ENCODE results near the gene TALDO1.

The TALDO1 gene

GRCh38 chr11:802018-802617, 54.9 kb downstream of the TALDO1 start:
- no peak for DNase-seq

DNA sequence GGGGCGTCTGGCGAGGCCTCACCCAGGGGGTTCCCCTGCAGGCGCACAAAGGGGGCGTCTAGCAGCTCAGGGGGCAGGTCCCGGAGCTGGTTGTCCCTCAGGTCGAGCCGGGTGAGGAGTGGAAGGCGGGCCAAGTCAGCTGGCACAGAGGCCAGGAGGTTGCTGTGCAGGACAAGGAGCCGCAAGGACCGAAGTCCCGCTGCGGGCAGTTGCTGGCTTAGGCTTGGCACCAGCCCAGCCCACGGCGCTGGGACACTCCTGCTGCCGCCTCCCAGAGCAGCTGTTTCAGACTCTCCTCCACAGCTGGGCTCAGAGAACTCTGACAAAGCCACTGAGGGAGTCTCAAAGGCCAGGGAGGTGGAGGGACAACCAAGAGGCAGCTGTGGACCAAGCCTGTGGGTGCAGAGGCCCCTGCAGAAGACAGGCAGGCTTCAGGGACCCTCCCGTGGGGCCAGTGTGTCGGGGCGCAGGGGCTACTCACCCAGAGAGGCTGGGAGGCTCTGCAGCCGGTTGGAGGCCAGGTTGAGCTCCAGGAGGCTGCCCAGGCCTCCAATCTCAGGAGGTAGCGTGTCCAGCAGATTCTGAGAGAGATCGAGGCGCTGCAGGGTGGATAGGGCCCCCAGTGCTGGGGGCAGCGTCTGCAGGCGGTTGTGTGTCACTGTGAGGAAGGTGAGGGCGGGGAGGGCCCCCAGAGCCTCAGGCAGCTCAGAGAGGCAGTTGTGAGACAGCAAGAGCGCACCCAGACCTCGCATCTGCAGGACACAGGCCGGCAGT, 55.6 kb downstream of the TALDO1 start:
- DNase-seq: no peak

DNA sequence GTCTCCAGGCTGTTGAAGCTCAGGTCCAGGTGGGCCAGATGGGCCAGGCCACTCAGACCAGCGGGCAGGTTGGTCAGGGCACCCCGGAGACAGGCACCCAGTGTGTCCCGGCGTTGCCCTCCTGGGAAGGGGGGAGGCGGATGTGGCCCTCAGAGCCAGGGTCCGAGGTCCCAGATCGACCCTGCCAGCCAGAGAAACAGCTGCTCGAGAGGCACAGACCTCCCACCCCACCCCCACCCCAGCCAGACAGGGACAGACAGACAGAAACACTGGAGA, 56.1 kb downstream of the TALDO1 start:
- DNase-seq: no peak

- DNase-seq: peak; percentile 67
Observed at GRCh38 chr11:803770-804598, 56.7 kb downstream of the TALDO1 start.

- no peak for DNase-seq
Observed at GRCh38 chr11:804599-804964, 57.3 kb downstream of the TALDO1 start.

DNA sequence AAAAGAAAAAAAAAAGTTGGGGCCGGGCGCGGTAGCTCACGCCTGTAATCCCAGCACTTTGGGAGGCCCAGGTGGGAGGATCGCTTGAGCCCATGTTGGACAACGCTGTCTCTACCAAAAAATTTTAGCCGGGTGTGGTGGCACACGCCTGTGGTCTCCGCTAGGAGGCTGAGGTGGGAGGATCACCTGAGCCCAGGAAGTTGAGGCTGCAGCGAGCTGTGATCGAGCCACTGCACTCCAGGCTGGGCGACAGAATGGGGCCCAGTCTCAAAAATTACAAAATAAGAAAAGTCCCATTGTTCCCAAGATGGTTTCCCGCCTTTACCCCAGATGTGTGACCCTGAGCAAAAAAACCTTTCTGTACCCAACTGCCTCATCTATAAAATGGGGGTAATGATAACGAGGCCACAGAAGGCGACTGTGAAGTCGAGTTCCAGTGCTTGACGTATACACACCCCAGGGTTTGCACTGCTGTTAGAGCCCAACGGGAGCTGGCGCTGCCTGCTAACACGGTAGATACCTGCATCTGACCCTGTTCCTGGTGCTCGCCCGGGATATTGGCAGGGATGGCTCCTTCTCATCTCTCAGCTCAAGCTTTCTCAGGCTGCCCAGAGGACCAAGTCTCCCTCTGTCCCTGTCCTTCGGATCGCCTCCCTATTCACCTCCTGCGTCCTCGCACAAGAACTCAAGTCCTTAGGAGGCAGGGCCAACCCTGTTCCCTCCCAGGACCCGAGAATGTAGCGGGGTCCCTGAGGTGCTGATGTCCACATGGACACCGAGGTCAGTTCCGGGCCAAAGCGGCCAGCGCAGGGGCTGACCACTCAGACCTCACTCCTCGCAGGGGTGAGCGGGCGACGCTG, 61.4 kb downstream of the TALDO1 start:
- no peak for DNase-seq

- peak; percentile 98 for DNase-seq
Observed at GRCh38 chr11:809287-810039, 62.2 kb downstream of the TALDO1 start, which contains the start of gene RPLP2. TSS of gene RPLP2 (plus strand) at chr11:809967. CDS start at chr11:810235, 268 bp downstream.

GRCh38 chr11:810040-810567, 62.8 kb downstream of the TALDO1 start:
- DNase-seq: no peak

DNA sequence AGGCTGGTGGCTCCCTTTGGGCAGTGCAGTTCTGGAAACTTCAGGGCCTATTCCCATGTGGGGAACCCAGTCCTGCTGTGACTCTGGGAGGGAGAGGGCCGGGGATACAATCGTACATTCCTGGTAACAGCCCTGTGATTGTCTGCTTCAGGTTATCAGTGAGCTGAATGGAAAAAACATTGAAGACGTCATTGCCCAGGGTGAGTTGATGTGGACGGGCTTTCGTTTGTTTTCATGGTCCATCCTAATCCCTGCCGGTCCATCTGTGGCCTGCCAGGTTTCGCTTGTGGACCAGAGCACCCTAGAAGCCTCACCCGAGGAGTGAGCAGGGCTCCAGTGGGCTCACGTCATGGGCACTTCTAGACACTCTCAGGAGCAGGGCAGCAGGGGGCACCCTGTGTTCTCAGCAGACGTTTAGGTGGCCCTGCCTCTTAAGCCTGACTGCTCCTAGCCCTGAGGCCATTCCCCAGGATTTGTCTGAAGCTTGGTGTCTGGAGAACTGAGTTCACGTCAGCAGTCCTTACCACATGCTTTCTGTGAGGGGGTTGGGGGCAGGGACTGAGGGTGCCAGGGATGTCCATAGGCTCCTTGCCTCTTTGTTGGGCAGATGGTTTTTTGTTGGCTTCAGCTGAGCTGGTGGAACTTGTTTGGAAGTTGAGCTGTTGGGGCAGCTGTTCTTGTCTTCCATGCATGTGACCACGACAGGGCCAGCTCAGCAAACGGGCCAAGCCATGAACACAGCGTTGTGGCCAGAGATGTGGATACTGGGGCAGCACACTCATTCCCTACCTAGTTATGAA, 64.4 kb downstream of the TALDO1 start:
- DNase-seq: no peak

GRCh38 chr11:812390-812789, 65.1 kb downstream of the TALDO1 start:
- no peak for DNase-seq

GRCh38 chr11:813072-813455, 65.8 kb downstream of the TALDO1 start:
- no peak for DNase-seq

- no peak for DNase-seq
Observed at GRCh38 chr11:813456-814096, 66.3 kb downstream of the TALDO1 start.

All from NCI-H345 (cell line).